GM21447 (cell line): ENCODE data around the gene APMAP.
A peak's percentile ranks its signal among the peaks of the same experiment; 100 is the strongest.
"Not testable (repeated sequence)": the region's sequence is repeated elsewhere in the genome, so short reads cannot be mapped to it uniquely, and the experiment has no call there.

ENCODE experiments used
- ATAC-seq: cut with Tn5 transposase; IDR thresholded peaks from one replicate; pipeline ENCODE4 v1.9.1; 2021; ENCODE audit not compliant: unreplicated experiment

Gene APMAP

DNA sequence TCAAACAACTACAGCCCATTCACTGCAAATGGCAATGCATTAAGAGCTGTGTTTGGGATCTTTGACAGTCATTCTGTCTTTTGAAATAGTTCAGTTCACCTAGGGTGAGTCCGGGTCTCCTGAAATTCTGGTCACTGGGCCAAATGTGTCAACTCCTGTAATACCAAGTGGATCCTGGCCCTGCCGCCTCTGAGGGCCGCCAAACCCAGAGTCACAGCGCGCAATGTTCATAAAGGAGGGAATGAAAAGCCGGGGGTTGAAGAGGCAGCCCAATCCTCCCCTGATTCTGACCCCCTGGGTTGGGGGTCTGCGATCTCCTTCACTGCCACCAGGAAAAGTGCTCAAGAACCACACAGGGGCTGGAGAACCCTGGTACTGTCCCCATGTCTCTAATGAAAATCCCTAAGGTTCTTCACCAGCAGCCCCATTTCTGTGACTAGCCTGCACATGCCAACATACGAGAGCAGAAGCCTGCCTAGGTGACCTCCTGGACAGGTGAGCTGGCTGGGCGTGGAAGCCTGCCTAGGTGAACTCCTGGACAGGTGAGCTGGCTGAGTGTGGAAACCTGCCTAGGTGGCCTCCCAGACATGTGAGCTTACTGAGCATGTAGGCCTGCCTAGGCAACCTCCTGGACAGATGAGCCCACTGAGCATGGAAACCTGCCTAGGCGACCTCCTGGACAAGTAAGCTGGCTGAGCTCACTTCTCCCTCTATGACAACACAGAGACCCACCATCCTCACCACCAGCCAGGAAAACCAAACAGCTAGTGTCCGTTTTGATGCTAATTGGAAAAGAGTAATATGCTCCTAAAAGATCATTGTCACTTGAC lies 16.1 kb upstream of the APMAP start:
- no peak for ATAC-seq

DNA sequence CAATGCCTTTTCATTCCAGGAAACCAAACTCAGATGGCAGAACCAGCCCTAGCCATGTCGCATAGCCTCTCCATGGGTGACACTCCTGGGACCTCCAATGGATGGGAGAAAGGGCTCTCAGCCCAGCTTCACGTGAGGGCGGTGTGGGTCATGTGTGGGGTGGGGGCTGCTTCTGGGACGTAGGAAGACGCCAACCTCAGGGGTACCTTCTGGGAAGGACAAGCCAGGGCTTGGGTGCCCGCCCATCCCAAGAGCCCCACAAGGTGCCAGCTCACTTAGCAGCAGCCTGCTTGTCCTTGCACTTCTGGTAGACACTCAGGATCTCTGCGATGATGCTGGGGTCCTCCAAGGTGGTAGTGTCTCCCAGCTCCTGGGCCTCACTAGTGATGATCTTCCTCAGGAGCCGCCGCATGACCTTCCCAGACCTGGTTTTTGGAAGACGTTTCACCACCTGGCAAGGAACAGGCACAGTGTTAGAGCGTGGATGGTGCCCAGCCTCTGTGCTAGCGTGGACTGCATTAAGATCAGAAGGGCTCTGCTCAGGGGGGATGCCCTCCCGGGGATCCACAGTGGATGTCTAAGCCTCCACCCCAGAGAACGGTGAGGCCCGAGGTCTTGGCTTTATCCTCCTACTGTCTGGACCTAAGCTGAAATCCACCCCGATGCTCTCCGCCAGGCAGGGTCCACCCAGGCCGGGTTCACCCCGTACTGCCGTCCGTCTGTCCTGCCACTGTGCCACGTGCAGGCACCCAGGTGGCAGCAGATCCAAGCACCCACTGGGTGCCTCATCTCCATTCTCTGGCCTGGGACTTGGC lies 15.1 kb upstream of the APMAP start:
- no peak for ATAC-seq

- no peak for ATAC-seq
Measured at GRCh38 chr20:25006431-25007167, 14.0 kb upstream of the APMAP start.

DNA sequence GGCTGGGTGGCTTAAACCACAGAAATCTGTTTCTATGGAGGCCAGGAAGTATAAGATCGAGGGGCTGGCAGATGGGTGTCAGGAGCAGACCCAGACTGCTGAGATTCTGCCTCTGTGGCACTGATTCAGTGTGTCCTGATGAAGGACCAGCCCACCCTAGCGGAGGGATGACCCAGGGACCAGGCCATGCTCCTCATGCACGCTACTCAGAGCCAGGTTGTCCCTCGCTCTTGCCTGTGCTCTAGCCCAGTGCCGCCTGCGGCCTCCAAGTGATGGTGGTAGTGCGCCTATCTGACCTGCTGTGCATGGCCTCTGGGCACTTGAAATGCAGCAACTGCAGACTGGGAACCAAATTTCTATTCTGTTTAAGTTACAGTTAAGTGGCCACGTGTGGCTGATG lies 13.1 kb upstream of the APMAP start:
- no peak for ATAC-seq

GRCh38 chr20:25005220-25005619 lies 12.7 kb upstream of the APMAP start:
- no peak for ATAC-seq

DNA sequence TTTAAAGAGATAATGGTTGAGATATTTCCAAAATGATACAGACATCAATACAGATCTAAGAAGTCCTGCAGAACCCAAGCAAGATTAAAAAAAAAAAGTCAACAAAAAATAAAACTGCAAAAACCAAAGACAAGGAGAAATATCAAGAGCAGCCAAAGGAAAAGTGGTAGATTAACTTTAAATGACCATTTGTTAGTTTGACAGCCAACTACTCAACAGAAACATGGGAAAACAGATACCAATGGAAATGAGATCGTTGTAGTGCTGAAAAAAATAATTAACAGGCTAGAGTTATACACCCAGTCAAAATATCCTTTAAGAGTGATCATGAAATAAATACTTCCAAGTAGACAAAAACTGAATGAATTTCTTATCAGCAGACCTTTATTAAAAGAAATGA lies 10.5 kb upstream of the APMAP start:
- ATAC-seq, result no peak

DNA sequence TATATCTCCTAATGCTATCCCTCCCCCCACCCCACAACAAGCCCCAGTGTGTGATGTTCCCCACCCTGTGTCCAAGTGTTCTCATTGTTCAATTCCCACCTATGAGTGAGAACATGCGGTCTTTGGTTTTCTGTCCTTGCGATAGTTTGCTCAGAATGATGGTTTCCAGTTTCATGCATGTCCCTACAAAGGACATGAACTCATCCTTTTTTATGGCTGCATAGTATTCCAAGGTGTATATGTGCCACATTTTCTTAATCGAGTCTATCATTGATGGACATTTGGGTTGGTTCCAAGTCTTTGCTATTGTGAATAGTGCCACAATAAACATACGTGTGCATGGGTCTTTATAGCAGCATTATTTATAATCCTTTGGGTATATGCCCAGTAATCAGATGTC lies 8.8 kb upstream of the APMAP start:
- not testable (repeated sequence) for ATAC-seq

DNA sequence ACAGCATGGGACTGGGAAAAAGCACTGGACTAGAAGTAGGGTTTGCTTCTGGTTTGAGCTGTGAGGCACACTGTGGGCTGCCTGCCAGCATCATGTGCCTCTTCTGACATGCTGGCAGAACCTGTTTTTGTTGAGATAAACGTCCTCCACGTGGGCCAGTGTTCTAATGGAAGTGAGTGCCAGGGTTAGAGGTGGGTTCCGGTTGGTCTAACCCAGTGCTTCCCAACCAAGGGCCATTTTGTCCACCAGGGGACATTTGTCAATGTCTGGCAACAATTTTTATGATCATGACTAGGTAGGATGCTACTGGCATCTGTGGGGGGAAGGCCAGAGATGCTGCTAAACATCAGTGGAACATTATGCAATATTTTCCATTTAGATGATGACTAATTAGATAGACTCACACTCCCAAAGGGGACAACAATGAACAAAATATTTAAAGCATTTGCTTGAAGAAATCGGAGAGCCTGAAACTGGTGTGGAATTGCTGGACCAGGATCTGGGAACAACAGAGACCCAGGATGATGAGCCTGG lies 7.8 kb upstream of the APMAP start:
- ATAC-seq, result no peak

DNA sequence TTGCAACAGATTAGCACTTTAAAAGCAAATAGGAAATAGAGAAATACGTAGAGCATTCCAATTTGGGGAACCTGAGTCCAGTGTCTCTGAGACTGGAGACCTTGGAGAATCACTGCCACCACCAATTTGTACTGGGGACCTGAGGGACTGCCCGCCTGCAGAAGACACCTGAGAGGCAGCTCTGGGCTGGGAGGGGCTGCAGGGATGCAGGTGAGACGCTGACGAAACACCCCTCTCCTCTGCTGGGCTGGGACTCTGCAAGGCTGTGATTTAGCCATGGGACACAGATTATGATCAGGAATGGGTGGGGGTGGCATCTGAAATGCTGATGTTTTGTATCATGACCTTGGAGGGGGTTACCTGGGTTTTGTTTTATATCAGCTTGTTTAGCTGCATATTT lies 7.0 kb upstream of the APMAP start:
- no peak for ATAC-seq

DNA sequence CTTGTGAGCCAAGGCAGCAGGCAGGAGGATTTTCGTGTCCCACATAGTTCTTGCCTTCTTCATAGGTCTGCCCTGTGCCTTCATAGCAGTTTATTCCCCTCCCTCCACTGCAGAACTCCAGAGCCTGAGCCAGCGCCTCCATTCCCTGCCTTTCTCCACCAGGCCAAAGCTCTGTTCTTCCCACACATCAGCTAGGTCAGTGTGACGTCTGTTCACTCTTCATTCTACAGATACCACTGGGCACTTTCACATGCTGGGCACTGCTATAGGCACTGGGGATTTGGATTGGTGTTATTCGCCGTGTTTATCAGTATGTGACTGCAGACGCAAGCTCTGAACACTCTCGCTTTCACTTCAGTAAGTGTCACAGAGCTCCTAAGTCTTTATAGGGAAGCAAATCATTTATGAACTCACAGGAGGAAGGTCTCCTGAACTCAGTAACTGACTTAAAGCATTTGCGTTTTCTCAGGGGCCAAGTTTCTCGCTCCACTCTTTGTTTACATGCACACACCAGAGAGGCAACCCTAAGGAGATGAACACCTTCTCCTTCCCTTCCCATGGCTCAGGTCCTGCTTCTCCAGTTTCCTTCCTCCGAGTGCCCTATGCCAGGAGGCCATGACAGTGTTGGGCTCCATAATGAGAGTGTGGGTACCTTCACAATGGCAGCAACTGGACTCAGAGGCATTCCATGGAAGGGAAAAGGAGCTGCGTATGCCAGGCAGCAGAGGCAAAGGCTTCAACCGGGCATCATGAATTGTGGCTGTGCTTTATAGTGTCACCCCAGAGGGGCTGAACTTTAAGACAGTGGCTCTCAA lies 6.3 kb upstream of the APMAP start:
- ATAC-seq, result no peak

DNA sequence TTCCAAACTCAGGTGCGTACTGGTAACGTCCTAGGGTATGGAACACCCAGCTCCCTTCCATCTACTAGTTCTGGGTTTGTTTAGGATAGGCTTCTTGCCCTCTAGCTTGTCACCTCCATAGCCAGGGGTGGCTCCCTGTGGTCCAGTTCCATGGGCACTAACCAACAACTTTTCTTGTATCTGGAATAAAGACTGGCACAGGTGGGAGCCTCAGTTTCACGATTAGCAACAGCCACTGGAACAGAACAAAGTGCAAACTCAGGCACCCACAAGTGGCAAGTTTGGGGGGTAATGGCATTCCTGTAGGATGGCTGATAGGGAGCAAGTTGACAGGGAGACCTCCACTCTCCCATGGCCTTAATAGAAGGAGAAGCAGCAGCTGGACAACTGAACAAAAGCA lies 5.6 kb upstream of the APMAP start:
- ATAC-seq, result no peak

GRCh38 chr20:24996449-24997377 lies 4.2 kb upstream of the APMAP start:
- no peak for ATAC-seq

GRCh38 chr20:24995741-24996448 lies 3.3 kb upstream of the APMAP start:
- ATAC-seq, result no peak

GRCh38 chr20:24994470-24995368 lies 2.2 kb upstream of the APMAP start:
- no peak for ATAC-seq

GRCh38 chr20:24994186-24994465 lies 1.6 kb upstream of the APMAP start:
- no peak for ATAC-seq

- no peak for ATAC-seq
Measured at GRCh38 chr20:24993337-24994185, 1.0 kb upstream of the APMAP start.

- peak; percentile 27 for ATAC-seq
Measured at GRCh38 chr20:24991897-24992486, 559 bp downstream of the APMAP start.
